Measurements from ENCODE around the gene TMEM259. TPM values are rescaled to one million over a fixed set of nuclear protein-coding genes. Genes with fewer than 3 reads are reported as not detected.
A peak's percentile ranks its signal among the peaks of the same experiment; 100 is the strongest.

Gene TMEM259
- total and polyA plus RNA-seq, 9 of the 15 experiments (the other 6 are each of a cell fraction or from before 2014, with no cell fraction given), result 0.52 to 231 (median 63.6) TPM

- TF ChIP-seq ZBTB11 (CRISPR knock-in tag; IDR thresholded peaks at IDR 0.05) (peak in 1 of 3 experiments; percentile 60; a peak in 1 of 6 replicates), USF1 (CRISPR knock-in tag; IDR thresholded peaks at IDR 0.05) (0 out of 2 replicates have a peak, but pooled peaks have one; percentile 25), MAX (CRISPR knock-in tag; IDR thresholded peaks at IDR 0.05) (0 out of 2 replicates have a peak, but pooled peaks have one; percentile 28), NFIC (IDR thresholded peaks at IDR 0.05) (peak; percentile 59), ZBTB7A (IDR thresholded peaks at IDR 0.05; ENCODE audit: borderline replicate concordance, control insufficient read depth, low read depth, low read length) (peak; percentile 97), MAZ (CRISPR knock-in tag; conservative IDR thresholded peaks at IDR 0.05 in 1 of 2, IDR thresholded peaks at IDR 0.05 in 1 of 2) (peak; percentile 21 to 31; a peak in 3 of 4 replicates), FIP1L1 (IDR thresholded peaks at IDR 0.05; ENCODE audit: low read depth, low read length, poor library complexity, severe bottlenecking) (peak; percentile 52), SMAD2 (IDR thresholded peaks at IDR 0.05; ENCODE audit: low read depth, low read length) (no peak), ZNF696 (CRISPR knock-in tag; conservative IDR thresholded peaks at IDR 0.05) (no peak), POLR2H (tag; IDR thresholded peaks at IDR 0.05; ENCODE audit: low read depth) (peak; percentile 68), POLR2B (IDR thresholded peaks at IDR 0.05; ENCODE audit: low read depth, partially characterized antibody) (peak; percentile 50), MTA3 (IDR thresholded peaks at IDR 0.05; ENCODE audit: borderline replicate concordance) (peak; percentile 28; the same call in 1 of the 2 replicates), SRF (CRISPR knock-in tag; IDR thresholded peaks at IDR 0.05) (peak; percentile 97 to 98), JUN (IDR thresholded peaks at IDR 0.05; ENCODE audit: borderline replicate concordance, low read depth, low read length) (no peak), JUN (CRISPR knock-in tag; IDR thresholded peaks at IDR 0.05; ENCODE audit: borderline replicate concordance) (0 out of 2 replicates have a peak, but pooled peaks have one; percentile 20), E2F3 (CRISPR knock-in tag; IDR thresholded peaks at IDR 0.05) (peak; percentile 64; the same call in 1 of the 2 replicates), CREB1 (IDR thresholded peaks at IDR 0.05) (peak; percentile 57; the same call in 1 of the 2 replicates), CREB1 (CRISPR knock-in tag; IDR thresholded peaks at IDR 0.05) (no peak), ESRRA (IDR thresholded peaks at IDR 0.05; ENCODE audit: borderline replicate concordance, low read depth) (peak; percentile 33; the same call in 1 of the 2 replicates), RBFOX2 (IDR thresholded peaks at IDR 0.05; ENCODE audit: low read depth, low read length) (peak; percentile 92), EP400 (IDR thresholded peaks at IDR 0.05) (peak; percentile 68)
Measured at GRCh38 chr19:1025960-1026782, 5.2 kb upstream of the TMEM259 start, which contains the start of gene CNN2 (continued).
